ENCODE results near the gene PON2. TPM values are rescaled to one million over a fixed set of nuclear protein-coding genes. Genes with fewer than 3 reads are reported as not detected.

Gene PON2
- polyA plus RNA-seq, 1 donor (not counting 4 experiments of a cell fraction or from before 2014, with no cell fraction given): 98.1 TPM

GRCh38 chr7:95427166-95427565 is 7.7 kb downstream of the PON2 start:
- Histone ChIP-seq H3K27me3 (ENCODE audit: control insufficient read depth, extremely low read depth, insufficient read depth, low read length) (no peaks in the 10 kb centered on the region), H3K27ac (ENCODE audit: control insufficient read depth, insufficient read depth, low read length) (no peak overlapping the region), H4K20me1 (ENCODE audit: control insufficient read depth, extremely low read depth, insufficient read depth, low read length) (no peaks in the 10 kb centered on the region), H3K9ac (ENCODE audit: control insufficient read depth, extremely low read depth, insufficient read depth, low read length) (no peak overlapping the region), H3K4me2 (ENCODE audit: control insufficient read depth, extremely low read depth, insufficient read depth, low read depth, low read length) (no peak overlapping the region), H3K4me3 (ENCODE audit: control insufficient read depth in 2 of 3, extremely low read depth in 1 of 3, insufficient read depth in 2 of 3, low read depth in 1 of 3, low read length in 3 of 3) (no peak overlapping the region), H3K4me1 (ENCODE audit: control insufficient read depth, extremely low read depth, insufficient read depth, low read length) (no peaks in the 10 kb centered on the region), H3K36me3 (ENCODE audit: control insufficient read depth in 2 of 2, extremely low read depth in 1 of 2, insufficient read depth in 2 of 2, low read length in 2 of 2) (no peaks in the 10 kb centered on the region), H3K9me1 (ENCODE audit: control insufficient read depth, extremely low read depth, insufficient read depth, low read length) (no peaks in the 10 kb centered on the region), H2AFZ (ENCODE audit: control insufficient read depth, low read length) (no peak overlapping the region), H3K9me3 (ENCODE audit: control insufficient read depth, low read depth, low read length) (no peaks in the 10 kb centered on the region), H3K79me2 (ENCODE audit: control insufficient read depth, insufficient read depth, low read length) (peaks cover 2% of the 10 kb centered on the region)
- no peak for DNase-seq (ENCODE audit: low read depth, low spot score)
- no peak for FAIRE-seq
- no peak for TF ChIP-seq CTCF (optimal IDR thresholded peaks at IDR 0.05 in 1 of 3, IDR thresholded peaks at IDR 0.05 in 1 of 3, conservative IDR thresholded peaks at IDR 0.05 in 1 of 3; ENCODE audit: extremely low read depth in 1 of 3, insufficient read depth in 2 of 3, low read length in 3 of 3)
- TF ChIP-seq EZH2 (IDR thresholded peaks at IDR 0.05; ENCODE audit: low read length): no peak
- dilution Hi-C loops (cut with MboI; ENCODE audit: extremely low pct_ligation_motif_present, low sequenced_read_pairs): no loop called here

- Histone ChIP-seq H3K9ac (ENCODE audit: control insufficient read depth, extremely low read depth, insufficient read depth, low read length) (no peak overlapping the region), H3K9me3 (ENCODE audit: control insufficient read depth, low read depth, low read length) (no peaks in the 10 kb centered on the region), H3K36me3 (ENCODE audit: control insufficient read depth in 2 of 2, extremely low read depth in 1 of 2, insufficient read depth in 2 of 2, low read length in 2 of 2) (no peaks in the 10 kb centered on the region), H3K4me3 (ENCODE audit: control insufficient read depth in 2 of 3, extremely low read depth in 1 of 3, insufficient read depth in 2 of 3, low read depth in 1 of 3, low read length in 3 of 3) (no peak overlapping the region), H3K4me1 (ENCODE audit: control insufficient read depth, extremely low read depth, insufficient read depth, low read length) (no peaks in the 10 kb centered on the region), H3K79me2 (ENCODE audit: control insufficient read depth, insufficient read depth, low read length) (no peaks in the 10 kb centered on the region), H3K9me1 (ENCODE audit: control insufficient read depth, extremely low read depth, insufficient read depth, low read length) (no peaks in the 10 kb centered on the region), H3K4me2 (ENCODE audit: control insufficient read depth, extremely low read depth, insufficient read depth, low read depth, low read length) (no peak overlapping the region), H4K20me1 (ENCODE audit: control insufficient read depth, extremely low read depth, insufficient read depth, low read length) (no peaks in the 10 kb centered on the region), H2AFZ (ENCODE audit: control insufficient read depth, low read length) (no peak overlapping the region), H3K27me3 (ENCODE audit: control insufficient read depth, extremely low read depth, insufficient read depth, low read length) (no peaks in the 10 kb centered on the region), H3K27ac (ENCODE audit: control insufficient read depth, insufficient read depth, low read length) (no peak overlapping the region)
- DNase-seq (ENCODE audit: low read depth, low spot score) (no peak), FAIRE-seq (no peak)
- TF ChIP-seq EZH2 (IDR thresholded peaks at IDR 0.05; ENCODE audit: low read length) (no peak), CTCF (optimal IDR thresholded peaks at IDR 0.05 in 1 of 3, IDR thresholded peaks at IDR 0.05 in 1 of 3, conservative IDR thresholded peaks at IDR 0.05 in 1 of 3; ENCODE audit: extremely low read depth in 1 of 3, insufficient read depth in 2 of 3, low read length in 3 of 3) (no peak)
- dilution Hi-C loops (cut with MboI; ENCODE audit: extremely low pct_ligation_motif_present, low sequenced_read_pairs): no loop called here
These were observed 9.1 kb downstream of the PON2 start for GRCh38 chr7:95425694-95426093.

Data from keratinocyte (primary cell).